Endothelial cell (in vitro differentiated cells): ENCODE data around the gene MEIS1. TPM values are rescaled to one million over a fixed set of nuclear protein-coding genes. Genes with fewer than 3 reads are reported as not detected.

ENCODE experiments used
- DNase-seq: peaks from one replicate; pipeline ENCODE4 v3.0.0; 2021; ENCODE audit warnings: low spot score
- H3K27ac Mint-ChIP-seq: one replicate; pipeline ENCODE4 v1.8.0; 2021; ENCODE audit warnings: mixed read lengths, inconsistent platforms; ENCODE audit not compliant: unreplicated experiment
- H3K27me3 Mint-ChIP-seq: one replicate; pipeline ENCODE4 v1.8.0; 2021; ENCODE audit warnings: mild to moderate bottlenecking, moderate library complexity, mixed read lengths, inconsistent platforms; ENCODE audit not compliant: unreplicated experiment
- H3K36me3 Mint-ChIP-seq: one replicate; pipeline ENCODE4 v1.8.0; 2021; ENCODE audit warnings: mild to moderate bottlenecking, low read depth, mixed read lengths, inconsistent platforms; ENCODE audit not compliant: unreplicated experiment
- H3K4me1 Mint-ChIP-seq: one replicate; pipeline ENCODE4 v1.8.0; 2021; ENCODE audit warnings: mild to moderate bottlenecking, mixed read lengths, inconsistent platforms; ENCODE audit not compliant: unreplicated experiment
- H3K4me3 Mint-ChIP-seq: one replicate; pipeline ENCODE4 v1.8.0; 2021; ENCODE audit warnings: mild to moderate bottlenecking, mixed read lengths, inconsistent platforms; ENCODE audit not compliant: unreplicated experiment
- H3K9me3 Mint-ChIP-seq: one replicate; pipeline ENCODE4 v1.8.0; 2021; ENCODE audit warnings: mixed read lengths, inconsistent platforms; ENCODE audit not compliant: unreplicated experiment
- total RNA-seq: library from RNA; stranded (reverse); fragmentation: NEBNext Ultra II Directional; extraction: Animal tissue kit (Norgen Biotek cat#: 25700); gene quantifications from one replicate; pipeline ENCODE4 v1.2.1, GENCODE V29; 2021; ENCODE audit not compliant: unreplicated experiment
- TF ChIP-seq, protein P1 (sequence below): fragments of 200-600 bp; sonication (generic); IDR thresholded peaks from one replicate; pipeline ENCODE4 v1.5.0; 2021; ENCODE audit warnings: antibody characterized with exemption; ENCODE audit not compliant: unreplicated experiment

Gene MEIS1
- total RNA-seq, 1 donor from 2014 or later, result 13.3 TPM

DNA sequence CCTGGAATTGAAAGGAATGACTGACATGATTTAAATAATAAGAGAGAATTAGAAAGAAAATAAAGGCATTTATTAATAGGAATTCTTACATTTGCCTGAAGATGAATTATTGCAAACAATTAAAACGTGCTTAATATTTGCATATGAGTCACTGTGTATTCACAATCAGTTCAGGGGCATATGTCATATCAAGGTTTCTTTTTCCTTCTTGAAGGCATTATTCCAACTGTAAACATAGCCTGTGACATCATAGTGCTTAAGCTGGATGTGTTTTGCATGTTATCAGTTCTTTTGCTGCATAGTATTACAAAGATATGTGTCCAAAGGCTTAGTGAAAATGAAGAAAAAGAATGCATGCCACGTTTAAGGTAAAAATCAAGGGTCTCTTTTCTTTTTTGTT is 80.8 kb downstream of the MEIS1 start:
- H3K36me3 Mint-ChIP-seq, result no peaks in the 10 kb centered on the region
- no peak for DNase-seq
- H3K27me3 Mint-ChIP-seq, result no peaks in the 10 kb centered on the region
- H3K4me3 Mint-ChIP-seq, result no peak overlapping the region
- H3K9me3 Mint-ChIP-seq, result no peaks in the 10 kb centered on the region
- H3K4me1 Mint-ChIP-seq, result peaks cover 2% of the 10 kb centered on the region
- TF ChIP-seq, protein P1, sequence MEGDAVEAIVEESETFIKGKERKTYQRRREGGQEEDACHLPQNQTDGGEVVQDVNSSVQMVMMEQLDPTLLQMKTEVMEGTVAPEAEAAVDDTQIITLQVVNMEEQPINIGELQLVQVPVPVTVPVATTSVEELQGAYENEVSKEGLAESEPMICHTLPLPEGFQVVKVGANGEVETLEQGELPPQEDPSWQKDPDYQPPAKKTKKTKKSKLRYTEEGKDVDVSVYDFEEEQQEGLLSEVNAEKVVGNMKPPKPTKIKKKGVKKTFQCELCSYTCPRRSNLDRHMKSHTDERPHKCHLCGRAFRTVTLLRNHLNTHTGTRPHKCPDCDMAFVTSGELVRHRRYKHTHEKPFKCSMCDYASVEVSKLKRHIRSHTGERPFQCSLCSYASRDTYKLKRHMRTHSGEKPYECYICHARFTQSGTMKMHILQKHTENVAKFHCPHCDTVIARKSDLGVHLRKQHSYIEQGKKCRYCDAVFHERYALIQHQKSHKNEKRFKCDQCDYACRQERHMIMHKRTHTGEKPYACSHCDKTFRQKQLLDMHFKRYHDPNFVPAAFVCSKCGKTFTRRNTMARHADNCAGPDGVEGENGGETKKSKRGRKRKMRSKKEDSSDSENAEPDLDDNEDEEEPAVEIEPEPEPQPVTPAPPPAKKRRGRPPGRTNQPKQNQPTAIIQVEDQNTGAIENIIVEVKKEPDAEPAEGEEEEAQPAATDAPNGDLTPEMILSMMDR, result no peak
- no peak overlapping the region for H3K27ac Mint-ChIP-seq

GRCh38 chr2:66516499-66516898 is 81.6 kb downstream of the MEIS1 start:
- no peak overlapping the region for H3K4me3 Mint-ChIP-seq
- H3K27me3 Mint-ChIP-seq, result no peaks in the 10 kb centered on the region
- H3K36me3 Mint-ChIP-seq, result no peaks in the 10 kb centered on the region
- H3K9me3 Mint-ChIP-seq, result no peaks in the 10 kb centered on the region
- H3K4me1 Mint-ChIP-seq, result peaks cover 2% of the 10 kb centered on the region
- no peak for DNase-seq
- no peak overlapping the region for H3K27ac Mint-ChIP-seq
- TF ChIP-seq, protein P1, result no peak

- no peaks in the 10 kb centered on the region for H3K27me3 Mint-ChIP-seq
- H3K36me3 Mint-ChIP-seq, result no peaks in the 10 kb centered on the region
- TF ChIP-seq, protein P1, result no peak
- H3K4me3 Mint-ChIP-seq, result no peak overlapping the region
- H3K9me3 Mint-ChIP-seq, result no peaks in the 10 kb centered on the region
- DNase-seq, result no peak
- no peak overlapping the region for H3K27ac Mint-ChIP-seq
- peaks cover 3% of the 10 kb centered on the region for H3K4me1 Mint-ChIP-seq
These were observed 82.8 kb downstream of the MEIS1 start for GRCh38 chr2:66517772-66518171.

- H3K4me3 Mint-ChIP-seq, result no peak overlapping the region
- no peaks in the 10 kb centered on the region for H3K36me3 Mint-ChIP-seq
- H3K4me1 Mint-ChIP-seq, result peaks cover 2% of the 10 kb centered on the region
- H3K27ac Mint-ChIP-seq, result no peak overlapping the region
- no peak for DNase-seq
- H3K27me3 Mint-ChIP-seq, result no peaks in the 10 kb centered on the region
- TF ChIP-seq, protein P1, result no peak
- H3K9me3 Mint-ChIP-seq, result no peaks in the 10 kb centered on the region
These were observed 84.4 kb downstream of the MEIS1 start for GRCh38 chr2:66519264-66519843.

GRCh38 chr2:66521291-66521922 is 86.5 kb downstream of the MEIS1 start:
- TF ChIP-seq, protein P1, result no peak
- Mint-ChIP-seq H3K27ac (no peak overlapping the region), H3K4me1 (peaks cover 2% of the 10 kb centered on the region), H3K4me3 (no peak overlapping the region), H3K27me3 (no peaks in the 10 kb centered on the region), H3K36me3 (no peaks in the 10 kb centered on the region), H3K9me3 (no peaks in the 10 kb centered on the region)
- no peak for DNase-seq
